ENCODE measurements around the gene NDUFS7.

- TF ChIP-seq CTCF (IDR thresholded peaks at IDR 0.05) (no peak), POLR2A (IDR thresholded peaks at IDR 0.05) (no peak)
Measured at GRCh38 chr19:1402411-1403070, 18.8 kb downstream of the NDUFS7 start.

All from esophagus squamous epithelium (tissue), 4 donors.